Measurements from ENCODE around the gene TEN1.

- TF ChIP-seq, protein P1, sequence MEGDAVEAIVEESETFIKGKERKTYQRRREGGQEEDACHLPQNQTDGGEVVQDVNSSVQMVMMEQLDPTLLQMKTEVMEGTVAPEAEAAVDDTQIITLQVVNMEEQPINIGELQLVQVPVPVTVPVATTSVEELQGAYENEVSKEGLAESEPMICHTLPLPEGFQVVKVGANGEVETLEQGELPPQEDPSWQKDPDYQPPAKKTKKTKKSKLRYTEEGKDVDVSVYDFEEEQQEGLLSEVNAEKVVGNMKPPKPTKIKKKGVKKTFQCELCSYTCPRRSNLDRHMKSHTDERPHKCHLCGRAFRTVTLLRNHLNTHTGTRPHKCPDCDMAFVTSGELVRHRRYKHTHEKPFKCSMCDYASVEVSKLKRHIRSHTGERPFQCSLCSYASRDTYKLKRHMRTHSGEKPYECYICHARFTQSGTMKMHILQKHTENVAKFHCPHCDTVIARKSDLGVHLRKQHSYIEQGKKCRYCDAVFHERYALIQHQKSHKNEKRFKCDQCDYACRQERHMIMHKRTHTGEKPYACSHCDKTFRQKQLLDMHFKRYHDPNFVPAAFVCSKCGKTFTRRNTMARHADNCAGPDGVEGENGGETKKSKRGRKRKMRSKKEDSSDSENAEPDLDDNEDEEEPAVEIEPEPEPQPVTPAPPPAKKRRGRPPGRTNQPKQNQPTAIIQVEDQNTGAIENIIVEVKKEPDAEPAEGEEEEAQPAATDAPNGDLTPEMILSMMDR (IDR thresholded peaks at IDR 0.05), result no peak
- no peak for TF ChIP-seq EZH2 (IDR thresholded peaks at IDR 0.05)
Observed at GRCh38 chr17:75970626-75971025, 8.4 kb upstream of the TEN1 start.

Data from neural progenitor cell (in vitro differentiated cells).